B cell (primary cell): ENCODE measurements around the gene NOXO1. TPM values are rescaled to one million over a fixed set of nuclear protein-coding genes. Genes with fewer than 3 reads are reported as not detected.

Experiments
- ATAC-seq: fragments of 200-7000 bp; cut with Tn5 transposase; one replicate; pipeline ENCODE4 v1.10.0; 2021; ENCODE audit warnings: low read depth, mild to moderate bottlenecking, moderate number of reproducible peaks, moderate library complexity
- CTCF ChIA-PET: fragments of 350-600 bp; sonication (Branson Sonifier 250); formaldehyde crosslinking; loops from one replicate; lab custom pipeline; 2021; ENCODE audit warnings: antibody characterized with exemption, inconsistent platforms; lab: Charles Lee
- POLR2A ChIA-PET: fragments of 350-600 bp; sonication (Branson Sonifier 250); formaldehyde crosslinking; loops from one replicate; lab custom pipeline; 2021; ENCODE audit warnings: antibody characterized with exemption; lab: Charles Lee
- DNase-seq: peaks from one replicate; pipeline ENCODE4 v3.0.0; 2013
- H2AFZ ChIP-seq: 2 replicates; pipeline ENCODE4 v1.6.1; 2012; ENCODE audit warnings: mild to moderate bottlenecking, low read depth, low read length; ENCODE audit not compliant: insufficient read depth, poor library complexity, severe bottlenecking
- H3K27ac ChIP-seq, 2 donors: 1 replicate in 1 of 2; 2 replicates in 1 of 2; pipeline ENCODE4 v1.5.1; 2012 to 2013; ENCODE audit warnings: low read length in 2 of 2, mild to moderate bottlenecking in 2 of 2, moderate library complexity in 1 of 2
- H3K27me3 ChIP-seq, 4 experiments: fragments of 200-600 bp in 1 of 4; sonication (generic) in 1 of 4; replicated peaks in 1 of 4; 1 replicate in 2 of 4; 2 replicates in 2 of 4; pipeline versions ENCODE4 v1.6.1 to v1.7.0; 2013 to 2016; ENCODE audit warnings: low read length in 3 of 4, mild to moderate bottlenecking in 2 of 4, mixed read lengths in 1 of 4, moderate library complexity in 1 of 4; ENCODE audit not compliant: insufficient read depth in 4 of 4, control insufficient read depth in 3 of 4; ENCODE audit errors: control extremely low read depth in 1 of 4
- H3K36me3 ChIP-seq, 2 experiments: replicated peaks in 1 of 2; 1 replicate in 1 of 2; 2 replicates in 1 of 2; pipeline versions ENCODE4 v1.6.1 to v1.7.1; 2013; ENCODE audit warnings: low read length in 1 of 2; ENCODE audit not compliant: insufficient read depth in 2 of 2, control insufficient read depth in 1 of 2; ENCODE audit errors: control extremely low read depth in 1 of 2, extremely low read depth in 1 of 2
- H3K4me1 ChIP-seq, 2 donors: fragments of 200-600 bp in 1 of 2; sonication (generic) in 1 of 2; 1 replicate in 1 of 2; 2 replicates in 1 of 2; pipeline versions ENCODE4 v1.5.1 to v1.6.1; 2013 to 2017; ENCODE audit warnings: low read length in 2 of 2; ENCODE audit not compliant: control insufficient read depth in 2 of 2, insufficient read depth in 2 of 2
- H3K4me2 ChIP-seq: replicated peaks from 2 replicates; pipeline ENCODE3; 2012; ENCODE audit warnings: mild to moderate bottlenecking, low read depth, low read length; ENCODE audit not compliant: poor library complexity, severe bottlenecking
- H3K4me3 ChIP-seq, 5 experiments: fragments of 200-600 bp in 1 of 5; sonication (generic) in 1 of 5; 1 replicate in 3 of 5; 2 replicates in 2 of 5; pipeline versions ENCODE4 v1.5.1 to v1.7.0; 2011 to 2016; ENCODE audit warnings: low read length in 4 of 5, mild to moderate bottlenecking in 4 of 5, low read depth in 2 of 5, control low read depth in 1 of 5, moderate library complexity in 1 of 5; ENCODE audit not compliant: insufficient read depth in 1 of 5; ENCODE audit errors: control extremely low read depth in 1 of 5, extremely low read depth in 1 of 5
- H3K79me2 ChIP-seq: fragments of 200-600 bp; sonication (generic); one replicate; pipeline ENCODE4 v1.6.0; 2016; ENCODE audit warnings: low read length; ENCODE audit not compliant: control insufficient read depth, insufficient read depth
- H3K9ac ChIP-seq: fragments of 200-600 bp; sonication (generic); 2 replicates; pipeline ENCODE4 v1.6.1; 2017; ENCODE audit warnings: mild to moderate bottlenecking, low read length, moderate library complexity
- H3K9me3 ChIP-seq, 3 donors: one replicate each; pipeline versions ENCODE4 v1.6.1 to v1.7.1; 2013; ENCODE audit warnings: low read length in 2 of 3; ENCODE audit not compliant: control insufficient read depth in 2 of 3, insufficient read depth in 1 of 3; ENCODE audit errors: control extremely low read depth in 1 of 3
- H4K20me1 ChIP-seq: 2 replicates; pipeline ENCODE4 v1.6.0; 2012; ENCODE audit warnings: mild to moderate bottlenecking, low read length; ENCODE audit not compliant: insufficient read depth, control insufficient read depth, poor library complexity, severe bottlenecking
- H3K27ac Mint-ChIP-seq: one replicate; pipeline ENCODE4 v1.8.0; 2021; ENCODE audit warnings: mixed read lengths
- H3K27me3 Mint-ChIP-seq: one replicate; pipeline ENCODE4 v1.8.0; 2021; ENCODE audit warnings: mixed read lengths
- H3K4me1 Mint-ChIP-seq: one replicate; pipeline ENCODE4 v1.8.0; 2021; ENCODE audit warnings: mixed read lengths
- H3K4me3 Mint-ChIP-seq: one replicate; pipeline ENCODE4 v1.8.0; 2021; ENCODE audit warnings: mixed read lengths
- H3K9me3 Mint-ChIP-seq: one replicate; pipeline ENCODE4 v1.8.0; 2022; ENCODE audit warnings: mixed read lengths; ENCODE audit not compliant: insufficient read depth
- EZH2 ChIP-seq: IDR thresholded peaks from 2 replicates; pipeline ENCODE4 v1.6.1; 2012; ENCODE audit warnings: borderline replicate concordance, low read depth, mild to moderate bottlenecking, moderate library complexity, low read length; ENCODE audit not compliant: insufficient read depth, poor library complexity, severe bottlenecking
- WGBS: methylation state at CpG from one replicate; pipeline ENCODE4 v1.1.5; 2013; ENCODE audit warnings: missing lambda C conversion rate; ENCODE audit not compliant: insufficient coverage; 5-methylcytosine and 5-hydroxymethylcytosine counted together
- intact Hi-C: fragments of 100-400 bp; cut with micrococcal nuclease; formaldehyde crosslinking; loops from one replicate; pipeline ENCODE4 v1.10.0; 2022
- polyA plus RNA-seq: library from polyadenylated mRNA; depleted of rRNA; stranded (reverse); fragments of >200 nt; gene quantifications from 2 replicates; pipeline ENCODE4 v1.2.3, GENCODE V29; 2012
- total RNA-seq, 2 donors: library from RNA; stranded (reverse); fragments of 120-200 nt in 1 of 2; gene quantifications; 1 replicate in 1 of 2; 2 replicates in 1 of 2; pipeline versions ENCODE4 v1.2.3 to v1.2.4, GENCODE V29; 2013 to 2022
- TF ChIP-seq, protein P1 (sequence below): fragments of 200-600 bp; IDR thresholded peaks from one replicate; pipeline ENCODE4 v1.8.0; 2022; ENCODE audit warnings: antibody characterized with exemption, mild to moderate bottlenecking

Gene NOXO1
- total and polyA plus RNA-seq, 2 donors (not counting 1 experiment from before 2014, with no cell fraction given) = 0.30 to 0.74 TPM

DNA sequence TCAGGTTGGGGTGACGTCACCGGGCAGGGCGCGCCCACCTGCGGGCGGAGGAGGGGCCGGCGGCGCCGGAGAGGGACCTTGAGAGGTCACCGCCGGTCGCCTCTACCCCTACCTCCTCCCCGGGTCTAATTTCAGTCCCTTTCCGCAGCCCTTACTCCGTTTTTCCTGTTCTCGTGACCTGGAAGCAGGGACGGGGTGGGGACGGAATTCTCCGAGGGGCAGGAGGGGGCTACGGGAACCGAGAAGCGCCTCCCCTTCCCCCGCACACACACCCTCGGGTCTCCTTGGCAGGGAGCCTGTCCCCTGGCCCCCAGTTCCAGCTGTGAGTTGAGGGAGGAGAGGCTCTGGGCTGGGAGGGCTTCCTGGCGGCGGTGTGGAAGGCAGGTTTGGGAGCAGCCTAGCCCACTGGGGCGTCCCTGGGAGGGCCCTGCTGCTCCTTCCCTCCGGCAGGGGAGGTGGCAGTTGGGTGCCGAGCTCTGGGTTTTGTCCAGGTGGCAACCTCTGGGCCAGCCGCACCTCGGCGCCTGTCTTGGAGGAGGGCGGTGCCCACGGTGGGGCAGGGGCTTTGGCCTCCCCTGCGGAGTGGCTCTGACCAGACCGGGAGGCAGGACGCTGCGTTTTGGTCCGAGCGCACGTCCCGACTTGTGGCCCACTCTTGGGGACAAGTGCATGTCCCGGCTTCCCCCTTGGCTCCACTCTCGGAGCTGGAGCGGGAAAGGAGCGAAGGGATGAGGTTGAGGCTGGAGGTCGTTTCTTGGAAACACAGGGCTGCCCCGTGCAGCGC is 9.3 kb upstream of the NOXO1 start:
- Histone ChIP-seq H3K4me3 (peak overlapping the region in 4 of 5 experiments; percentile 65 to 93 (median 69)), H4K20me1 (no peaks in the 10 kb centered on the region), H3K4me1 (peaks cover 24 to 35% of the 10 kb centered on the region in 2 donors), H3K4me2 (peak overlapping the region; percentile 100), H3K79me2 (no peaks in the 10 kb centered on the region), H3K36me3 (peaks cover 0 to 7% of the 10 kb centered on the region in 2 experiments), H3K27ac (peak overlapping the region; percentile 86 to 92), H3K9me3 (peaks cover 0 to 13% (median 0%) of the 10 kb centered on the region in 3 donors), H3K27me3 (no peaks in the 10 kb centered on the region), H2AFZ (peak overlapping the region; percentile 56), H3K9ac (peak overlapping the region; percentile 90)
- H3K27me3 Mint-ChIP-seq = no peaks in the 10 kb centered on the region
- H3K4me1 Mint-ChIP-seq = peaks cover 34% of the 10 kb centered on the region
- ChIA-PET CTCF (interaction anchor here (0.6 to 5.5 kb wide), 5 partner anchors 14 to 452 kb away, joined by 3 to 32 read pairs (median 4); partner anchors contain the start of gene TRAF7), POLR2A (interaction anchor here (0.7 to 3.0 kb wide), 13 partner anchors 8 to 261 kb away, joined by 3 to 36 read pairs (median 5); partner anchors contain the start of genes ECI1, MSRB1, RNF151 and RPS2)
- peak overlapping the region; percentile 97 for H3K27ac Mint-ChIP-seq
- peak overlapping the region; percentile 91 for H3K4me3 Mint-ChIP-seq
- intact Hi-C loops = loop anchor here (1.0 to 10.0 kb wide), 4 partner anchors 7 to 787 kb away; partner anchors contain the start of genes ELOB, MSRB1 and RPS2
- no peaks in the 10 kb centered on the region for H3K9me3 Mint-ChIP-seq
- DNase-seq (peak; percentile 78), ATAC-seq (peak; percentile 17)
- TF ChIP-seq EZH2 = peak; percentile 75
- TF ChIP-seq, protein P1, sequence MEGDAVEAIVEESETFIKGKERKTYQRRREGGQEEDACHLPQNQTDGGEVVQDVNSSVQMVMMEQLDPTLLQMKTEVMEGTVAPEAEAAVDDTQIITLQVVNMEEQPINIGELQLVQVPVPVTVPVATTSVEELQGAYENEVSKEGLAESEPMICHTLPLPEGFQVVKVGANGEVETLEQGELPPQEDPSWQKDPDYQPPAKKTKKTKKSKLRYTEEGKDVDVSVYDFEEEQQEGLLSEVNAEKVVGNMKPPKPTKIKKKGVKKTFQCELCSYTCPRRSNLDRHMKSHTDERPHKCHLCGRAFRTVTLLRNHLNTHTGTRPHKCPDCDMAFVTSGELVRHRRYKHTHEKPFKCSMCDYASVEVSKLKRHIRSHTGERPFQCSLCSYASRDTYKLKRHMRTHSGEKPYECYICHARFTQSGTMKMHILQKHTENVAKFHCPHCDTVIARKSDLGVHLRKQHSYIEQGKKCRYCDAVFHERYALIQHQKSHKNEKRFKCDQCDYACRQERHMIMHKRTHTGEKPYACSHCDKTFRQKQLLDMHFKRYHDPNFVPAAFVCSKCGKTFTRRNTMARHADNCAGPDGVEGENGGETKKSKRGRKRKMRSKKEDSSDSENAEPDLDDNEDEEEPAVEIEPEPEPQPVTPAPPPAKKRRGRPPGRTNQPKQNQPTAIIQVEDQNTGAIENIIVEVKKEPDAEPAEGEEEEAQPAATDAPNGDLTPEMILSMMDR = no peak
- 2% methylated on average over 25 of the region's 50 CpGs for WGBS

DNA sequence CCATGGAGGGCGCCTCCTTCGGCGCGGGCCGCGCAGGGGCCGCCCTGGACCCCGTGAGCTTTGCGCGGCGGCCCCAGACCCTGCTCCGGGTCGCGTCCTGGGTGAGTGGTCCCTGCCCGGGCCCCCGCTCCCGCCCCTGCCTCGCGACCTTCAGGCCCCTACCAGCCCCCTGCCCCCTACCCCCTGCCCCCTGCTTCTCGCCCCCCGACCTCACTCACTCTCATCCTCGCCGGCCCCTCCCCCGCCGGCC is 8.8 kb upstream of the NOXO1 start:
- ATAC-seq = no peak

More for the DNA sequence above, 8.8 kb upstream of the NOXO1 start:
- Mint-ChIP-seq H3K27ac (no peak overlapping the region), H3K9me3 (no peaks in the 10 kb centered on the region), H3K4me1 (peaks cover 38% of the 10 kb centered on the region), H3K4me3 (no peak overlapping the region), H3K27me3 (no peaks in the 10 kb centered on the region)
- peak overlapping the region in 4 of 5 experiments; percentile 65 to 93 (median 69) for H3K4me3 ChIP-seq
- ChIA-PET POLR2A (interaction anchor here (1.1 to 3.0 kb wide), 5 partner anchors 18 to 165 kb away, joined by 3 to 36 read pairs (median 3); partner anchors contain the start of genes RPS2, TBL3 and TRAF7), CTCF (no interaction called here)
- no peaks in the 10 kb centered on the region for H3K27me3 ChIP-seq
- H3K27ac ChIP-seq = peak overlapping the region in 1 of 2 donors; percentile 92
- H2AFZ ChIP-seq = no peak overlapping the region
- peaks cover 0 to 10% of the 10 kb centered on the region in 2 experiments for H3K36me3 ChIP-seq
- DNase-seq = no peak
- peaks cover 0 to 13% (median 0%) of the 10 kb centered on the region in 3 donors for H3K9me3 ChIP-seq
- H3K9ac ChIP-seq = peak overlapping the region; percentile 90
- no peaks in the 10 kb centered on the region for H4K20me1 ChIP-seq
- H3K4me1 ChIP-seq = peaks cover 26 to 40% of the 10 kb centered on the region in 2 donors
- H3K4me2 ChIP-seq = peak overlapping the region; percentile 100
- intact Hi-C loops = loop anchor here (2.0 to 10.0 kb wide), 3 partner anchors 25 to 787 kb away; partner anchors contain the start of genes ELOB, MSRB1 and RPS2
- 0% methylated on average over 2 of the region's 25 CpGs for WGBS
- TF ChIP-seq, protein P1 = no peak
- no peak for TF ChIP-seq EZH2
- H3K79me2 ChIP-seq = no peaks in the 10 kb centered on the region
